Measurements from ENCODE around the gene SNX17. TPM values are rescaled to one million over a fixed set of nuclear protein-coding genes. Genes with fewer than 3 reads are reported as not detected.

Gene SNX17
- total RNA-seq, 1 experiment from 2014 or later, result 229 TPM

DNA sequence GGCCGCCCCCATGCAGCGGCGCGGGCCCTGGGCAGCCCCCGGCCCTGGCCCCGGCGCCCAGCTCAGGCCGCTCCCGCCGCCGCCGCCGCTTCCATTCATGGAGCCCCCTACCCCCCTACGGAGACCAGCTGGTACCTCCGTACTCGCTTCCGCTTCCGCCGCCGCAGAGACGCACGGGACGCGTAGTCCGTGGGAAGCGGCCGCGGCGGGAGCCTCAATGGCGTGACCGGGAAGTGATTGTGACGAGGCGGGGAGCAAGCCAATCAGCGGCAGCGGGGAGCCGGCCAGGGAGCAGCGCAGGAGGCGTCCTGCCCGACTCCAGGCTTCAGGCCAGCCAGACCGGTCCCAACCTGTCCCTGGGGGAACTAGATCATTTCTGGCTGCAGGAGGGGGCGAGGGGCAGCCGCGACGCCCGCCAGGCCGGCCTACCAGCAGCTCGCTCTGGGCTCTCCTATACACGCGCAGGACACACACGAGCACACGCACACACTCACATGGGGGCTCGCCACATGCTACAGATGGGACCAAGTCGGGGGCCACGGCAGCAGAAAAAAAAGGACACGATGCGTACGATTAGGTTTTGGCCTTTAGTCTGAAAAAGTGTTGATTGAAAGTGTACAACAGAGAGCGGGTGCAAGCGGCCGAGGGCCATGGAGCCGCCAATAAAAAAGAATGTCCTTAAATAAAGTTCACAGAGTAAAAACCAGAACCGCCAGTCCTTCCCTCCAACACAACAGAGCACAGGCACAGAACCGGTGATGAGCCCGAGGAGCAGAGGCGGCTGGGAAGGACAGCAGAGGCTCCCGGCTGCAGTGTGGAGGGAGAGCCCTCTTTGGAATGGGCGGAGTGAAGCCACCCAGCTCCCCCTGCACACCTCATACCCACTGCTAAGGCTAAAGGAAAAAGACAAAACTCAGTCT lies 10.5 kb downstream of the SNX17 start, which contains the start of gene ZNF513:
Gene ZNF513, minus strand, starts transcription at position 109 of the 920 bp plus-strand sequence. CDS start 208 bp downstream, outside the sequence.
- in situ Hi-C loops (cut with HindIII; ENCODE audit: low pct_unique_long_range_greater_than_20kb, low sequenced_read_pairs), result no loop called here

DNA sequence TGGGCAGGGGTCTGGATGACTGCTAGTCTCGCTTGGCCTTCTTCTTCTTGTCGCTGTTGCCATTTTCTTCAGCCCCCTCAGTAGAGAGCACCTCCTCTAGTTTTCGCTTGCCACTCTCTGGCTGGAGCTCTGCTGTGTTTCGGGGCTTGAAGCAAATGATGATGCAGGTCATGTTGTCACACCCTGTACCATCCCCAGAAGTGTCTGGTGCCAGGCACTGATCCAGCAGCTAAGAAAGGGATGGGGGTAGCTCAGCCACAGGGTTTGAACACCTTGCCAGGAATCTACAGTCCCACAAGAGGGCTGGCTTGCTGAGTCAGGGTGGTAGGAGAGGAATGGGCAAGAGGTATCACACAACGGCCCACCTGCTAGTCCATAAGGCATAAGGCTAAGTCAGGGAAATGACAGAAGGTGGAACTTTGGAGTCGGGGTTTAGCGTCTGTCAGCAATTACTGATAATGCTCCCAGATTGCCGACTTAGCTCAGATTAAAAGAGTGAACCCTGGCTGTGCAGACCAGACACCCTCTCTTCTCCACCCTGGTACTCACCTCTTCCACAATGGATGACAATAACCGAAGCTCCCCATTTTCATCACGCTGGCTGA lies 11.3 kb downstream of the SNX17 start:
- no peak for DNase-seq (ENCODE audit: low read depth, low spot score)
- in situ Hi-C loops (cut with HindIII; ENCODE audit: low pct_unique_long_range_greater_than_20kb, low sequenced_read_pairs), result no loop called here

More for the DNA sequence above, 10.5 kb downstream of the SNX17 start, which contains the start of gene ZNF513:
- peak; percentile 97 for DNase-seq (ENCODE audit: low read depth, low spot score)

DNA sequence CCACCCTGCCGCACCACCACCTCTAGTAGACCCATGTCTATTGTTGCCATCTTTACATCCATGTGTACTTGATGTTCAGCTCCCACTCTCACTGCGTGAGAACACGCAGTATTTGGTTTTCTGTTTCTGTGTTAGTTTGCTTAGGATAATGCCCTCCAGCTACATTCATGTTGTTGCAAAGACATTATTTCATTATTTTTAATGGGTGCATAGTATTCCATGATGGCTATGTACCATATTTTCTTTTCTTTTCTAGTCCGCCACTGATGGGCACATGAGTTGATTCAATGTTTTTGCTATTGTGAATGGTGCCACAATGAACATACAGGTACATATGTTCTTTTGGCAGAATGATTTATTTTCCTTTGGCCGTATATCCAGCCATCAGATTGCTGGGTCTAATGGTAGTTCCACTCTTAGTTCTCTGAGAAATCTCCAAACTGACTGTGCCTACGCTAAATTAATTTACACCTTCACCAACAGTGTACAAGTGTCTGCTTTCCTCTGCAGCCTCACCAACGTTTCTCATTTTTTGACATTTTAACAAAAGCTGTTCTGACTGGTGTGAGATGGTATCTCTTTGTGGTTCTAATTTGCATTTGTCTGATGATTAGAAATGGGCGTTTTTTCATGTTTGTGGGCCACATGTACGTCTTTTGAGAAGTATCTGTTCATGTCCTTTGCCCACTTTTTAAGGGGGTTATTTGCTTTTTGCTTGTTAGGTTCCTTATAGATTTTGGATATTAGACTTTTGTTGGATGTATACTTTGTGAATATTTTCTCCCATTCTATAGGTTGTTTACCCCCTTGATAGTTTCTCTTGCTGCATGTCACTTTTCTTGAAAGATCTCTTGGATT lies 20.6 kb downstream of the SNX17 start:
- DNase-seq (ENCODE audit: low read depth, low spot score), result no peak
- in situ Hi-C loops (cut with HindIII; ENCODE audit: low pct_unique_long_range_greater_than_20kb, low sequenced_read_pairs), result no loop called here

- DNase-seq (ENCODE audit: low read depth, low spot score), result no peak
- in situ Hi-C loops (cut with HindIII; ENCODE audit: low pct_unique_long_range_greater_than_20kb, low sequenced_read_pairs), result no loop called here
Measured at GRCh38 chr2:27393225-27393624, 22.8 kb downstream of the SNX17 start.

GRCh38 chr2:27398962-27399361 lies 28.5 kb downstream of the SNX17 start:
- no peak for DNase-seq (ENCODE audit: low read depth, low spot score)
- in situ Hi-C loops (cut with HindIII; ENCODE audit: low pct_unique_long_range_greater_than_20kb, low sequenced_read_pairs), result no loop called here

DNA sequence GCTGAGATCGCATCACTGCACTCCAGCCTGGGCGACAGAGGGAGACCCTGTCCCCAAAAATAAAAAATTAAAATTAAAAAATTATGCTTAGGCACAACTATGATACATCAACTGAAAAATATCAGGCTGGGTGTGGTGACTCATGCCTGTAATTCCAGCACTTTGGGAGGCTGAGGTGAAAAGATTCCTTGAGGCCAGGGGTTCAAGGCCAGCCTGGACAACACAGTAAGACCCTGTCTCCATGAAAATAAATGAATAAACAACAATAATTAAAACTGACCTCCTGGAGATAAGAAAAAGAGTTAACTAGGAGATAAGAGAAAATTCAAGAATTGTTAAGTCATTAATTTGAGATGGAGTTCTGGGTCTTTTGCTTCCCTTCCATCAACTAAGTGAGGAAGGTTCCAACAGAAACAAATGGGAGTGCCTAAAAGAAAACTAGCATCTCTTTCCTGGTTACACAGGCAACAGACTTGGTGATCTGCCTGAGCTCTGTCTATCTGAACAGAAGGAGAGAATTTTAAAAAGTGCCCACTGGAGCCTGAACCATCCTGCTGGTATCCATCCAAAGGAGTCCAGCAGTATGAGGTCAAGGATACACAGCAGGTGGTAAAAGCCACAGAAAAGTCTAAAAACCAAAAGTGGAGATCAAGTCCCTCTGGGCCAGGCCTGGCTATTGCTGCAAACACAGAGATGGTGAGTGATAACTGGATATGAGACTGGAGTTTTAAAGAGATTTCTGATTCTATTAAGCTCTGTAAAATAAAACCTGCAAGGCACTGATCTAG lies 30.1 kb downstream of the SNX17 start:
- in situ Hi-C loops (cut with HindIII; ENCODE audit: low pct_unique_long_range_greater_than_20kb, low sequenced_read_pairs), result no loop called here
- no peak for DNase-seq (ENCODE audit: low read depth, low spot score)

DNA sequence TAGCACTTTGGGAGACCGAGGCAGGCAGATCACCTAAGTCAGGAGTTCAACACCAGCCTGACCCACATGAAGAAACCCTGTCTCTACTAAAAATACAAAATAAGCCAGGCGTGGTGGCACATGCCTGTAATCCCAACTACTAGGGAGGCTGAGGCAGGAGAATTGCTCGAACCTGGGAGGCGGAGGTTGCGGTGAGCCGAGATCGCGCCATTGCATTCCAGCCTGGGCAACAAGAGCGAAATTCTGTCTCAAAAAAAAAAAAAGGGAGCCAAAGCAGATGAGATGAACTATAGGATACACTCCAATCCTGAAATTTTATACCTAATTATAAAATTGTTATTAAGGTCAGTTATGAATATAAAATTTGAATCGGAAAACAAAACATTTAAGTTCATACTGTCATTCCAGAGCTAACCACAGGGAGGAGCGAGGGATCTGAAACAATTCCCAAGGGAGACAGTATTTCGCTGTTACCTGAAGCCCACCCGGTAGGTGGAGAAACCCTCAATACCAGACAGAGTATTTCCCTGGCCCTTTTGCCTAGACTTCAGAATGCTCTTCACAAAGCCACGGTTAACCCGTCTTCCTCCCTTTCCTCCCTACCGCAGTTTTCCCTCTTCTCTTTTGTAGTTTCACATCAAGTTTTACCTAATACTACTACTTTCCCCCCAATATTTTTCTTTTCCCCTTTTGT lies 37.5 kb downstream of the SNX17 start:
- peak; percentile 69 for DNase-seq (ENCODE audit: low read depth, low spot score)

GRCh38 chr2:27408601-27409320 lies 38.3 kb downstream of the SNX17 start:
- in situ Hi-C loops (cut with HindIII; ENCODE audit: low pct_unique_long_range_greater_than_20kb, low sequenced_read_pairs), result no loop called here
- peak; percentile 45 for DNase-seq (ENCODE audit: low read depth, low spot score)

More for the DNA sequence above, 37.5 kb downstream of the SNX17 start:
- in situ Hi-C loops (cut with HindIII; ENCODE audit: low pct_unique_long_range_greater_than_20kb, low sequenced_read_pairs), result no loop called here

GRCh38 chr2:27409321-27410073 lies 39.1 kb downstream of the SNX17 start, which contains the start of gene PPM1G:
Gene PPM1G, minus strand, starts transcription at chr2:27409591. Its CDS starts 169 bp downstream, at chr2:27409422.
- in situ Hi-C loops (cut with HindIII; ENCODE audit: low pct_unique_long_range_greater_than_20kb, low sequenced_read_pairs), result no loop called here
- peak; percentile 95 for DNase-seq (ENCODE audit: low read depth, low spot score)

- in situ Hi-C loops (cut with HindIII; ENCODE audit: low pct_unique_long_range_greater_than_20kb, low sequenced_read_pairs), result no loop called here
- no peak for DNase-seq (ENCODE audit: low read depth, low spot score)
Measured at GRCh38 chr2:27412419-27413152, 42.2 kb downstream of the SNX17 start.

DNA sequence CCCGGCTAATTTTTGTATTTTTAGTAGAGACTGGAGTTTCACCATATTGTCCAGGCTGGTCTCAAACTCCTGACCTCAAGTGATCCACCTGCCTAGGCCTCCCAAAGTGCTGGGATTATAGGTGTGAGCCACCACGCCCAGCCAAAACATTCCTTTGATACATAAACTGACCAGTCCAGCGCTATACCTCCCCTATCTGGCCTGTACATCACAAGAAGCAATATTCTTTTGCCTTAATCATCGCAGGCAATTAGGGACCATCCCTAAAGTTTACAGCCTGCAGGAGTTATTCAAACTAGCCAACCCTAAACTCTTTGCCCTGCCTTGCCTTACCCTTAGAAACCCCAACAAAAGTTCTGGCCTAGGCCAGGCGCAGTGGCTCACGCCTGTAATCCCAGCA lies 45.7 kb downstream of the SNX17 start:
- DNase-seq (ENCODE audit: low read depth, low spot score), result no peak
- in situ Hi-C loops (cut with HindIII; ENCODE audit: low pct_unique_long_range_greater_than_20kb, low sequenced_read_pairs), result no loop called here

- no peak for DNase-seq (ENCODE audit: low read depth, low spot score)
- in situ Hi-C loops (cut with HindIII; ENCODE audit: low pct_unique_long_range_greater_than_20kb, low sequenced_read_pairs), result no loop called here
Measured at GRCh38 chr2:27420996-27421395, 50.6 kb downstream of the SNX17 start.

GRCh38 chr2:27421660-27422250 lies 51.3 kb downstream of the SNX17 start:
- in situ Hi-C loops (cut with HindIII; ENCODE audit: low pct_unique_long_range_greater_than_20kb, low sequenced_read_pairs), result no loop called here
- DNase-seq (ENCODE audit: low read depth, low spot score), result no peak

DNA sequence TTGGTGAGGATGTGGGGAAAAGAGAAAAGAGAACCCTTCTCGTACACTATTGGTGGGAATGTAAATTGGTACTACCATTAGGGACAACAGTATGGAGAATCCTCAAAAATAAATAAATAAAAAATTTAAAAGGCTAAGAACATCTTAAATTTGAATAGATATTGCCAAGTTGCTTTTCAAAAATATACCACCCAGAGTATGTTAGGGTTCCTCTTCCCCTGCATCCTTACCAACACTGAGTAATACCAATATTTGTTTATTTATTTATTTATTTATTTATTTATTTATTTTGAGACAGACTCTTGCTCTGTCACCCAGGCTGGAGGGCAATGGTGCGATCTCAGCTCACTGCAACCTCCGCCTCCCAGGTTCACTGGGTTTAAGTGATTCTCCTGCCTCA lies 52.5 kb downstream of the SNX17 start:
- in situ Hi-C loops (cut with HindIII; ENCODE audit: low pct_unique_long_range_greater_than_20kb, low sequenced_read_pairs), result no loop called here

More for the DNA sequence above, 52.5 kb downstream of the SNX17 start:
- DNase-seq (ENCODE audit: low read depth, low spot score), result no peak
